CD14-positive monocyte (primary cell): ENCODE results near the gene GMEB2. TPM values are rescaled to one million over a fixed set of nuclear protein-coding genes. Genes with fewer than 3 reads are reported as not detected.

ENCODE experiments used
- DNase-seq, 3 donors: peaks; one replicate each; pipeline ENCODE4 v3.0.0-alpha.2; 2011 to 2022
- H2AFZ ChIP-seq: 2 replicates; pipeline ENCODE4 v1.6.0; 2012; ENCODE audit warnings: mild to moderate bottlenecking, low read depth, low read length, inconsistent platforms; ENCODE audit not compliant: insufficient read depth, poor library complexity, severe bottlenecking
- H3K27ac ChIP-seq, 2 donors: 1 replicate in 1 of 2; 2 replicates in 1 of 2; pipeline ENCODE4 v1.5.1; 2012 to 2013; ENCODE audit warnings: low read length in 2 of 2, control low read depth in 1 of 2, inconsistent platforms in 1 of 2, low read depth in 1 of 2, mild to moderate bottlenecking in 1 of 2
- H3K27me3 ChIP-seq, 2 donors: one replicate each; pipeline versions ENCODE4 v1.6.0 to v1.6.1; 2011 to 2013; ENCODE audit warnings: low read length in 2 of 2; ENCODE audit not compliant: control insufficient read depth in 2 of 2, insufficient read depth in 2 of 2
- H3K36me3 ChIP-seq, 2 donors: replicated peaks in 1 of 2; 1 replicate in 1 of 2; 2 replicates in 1 of 2; pipeline versions ENCODE4 v1.5.1 to v1.6.1; 2012 to 2013; ENCODE audit warnings: low read length in 2 of 2, control low read depth in 1 of 2, inconsistent platforms in 1 of 2, mild to moderate bottlenecking in 1 of 2; ENCODE audit not compliant: insufficient read depth in 2 of 2, control insufficient read depth in 1 of 2
- H3K4me1 ChIP-seq, 2 donors: 1 replicate in 1 of 2; 2 replicates in 1 of 2; pipeline versions ENCODE4 v1.5.1 to v1.6.1; 2012 to 2013; ENCODE audit warnings: low read length in 2 of 2, control low read depth in 1 of 2, inconsistent platforms in 1 of 2, mild to moderate bottlenecking in 1 of 2, moderate library complexity in 1 of 2; ENCODE audit not compliant: insufficient read depth in 2 of 2, control insufficient read depth in 1 of 2
- H3K4me2 ChIP-seq: replicated peaks from 2 replicates; pipeline ENCODE3; 2012; ENCODE audit warnings: low read length, moderate library complexity, mild to moderate bottlenecking; ENCODE audit not compliant: poor library complexity, severe bottlenecking; ENCODE audit errors: extremely low read depth
- H3K4me3 ChIP-seq, 3 experiments: fragments of 200-600 bp in 1 of 3; sonication (generic) in 1 of 3; replicated peaks in 1 of 3; 1 replicate in 2 of 3; 2 replicates in 1 of 3; pipeline ENCODE4 v1.5.1; 2011 to 2013; ENCODE audit warnings: low read length in 3 of 3, mild to moderate bottlenecking in 3 of 3, control low read depth in 2 of 3, low read depth in 2 of 3, inconsistent platforms in 1 of 3, moderate library complexity in 1 of 3
- H3K79me2 ChIP-seq: 2 replicates; pipeline ENCODE4 v1.6.0; 2012; ENCODE audit warnings: mild to moderate bottlenecking, control low read depth, inconsistent platforms, low read length, moderate library complexity; ENCODE audit not compliant: insufficient read depth
- H3K9ac ChIP-seq: 2 replicates; pipeline ENCODE4 v1.6.0; 2017; ENCODE audit warnings: low read length, mild to moderate bottlenecking; ENCODE audit not compliant: insufficient read depth, poor library complexity, severe bottlenecking
- H3K9me3 ChIP-seq, 2 donors: replicated peaks in 1 of 2; 1 replicate in 1 of 2; 2 replicates in 1 of 2; pipeline versions ENCODE4 v1.5.1 to v1.6.1; 2012 to 2013; ENCODE audit warnings: low read length in 2 of 2, control low read depth in 1 of 2; ENCODE audit not compliant: control insufficient read depth in 1 of 2, insufficient read depth in 1 of 2
- H4K20me1 ChIP-seq: 2 replicates; pipeline ENCODE4 v1.6.0; 2012; ENCODE audit warnings: mild to moderate bottlenecking, low read length, control low read depth, moderate library complexity; ENCODE audit not compliant: insufficient read depth
- H3K27ac Mint-ChIP-seq, 7 donors: one replicate each; pipeline ENCODE4 v1.8.0; 2020; ENCODE audit warnings: mild to moderate bottlenecking in 7 of 7, mixed read lengths in 7 of 7, moderate library complexity in 6 of 7, inconsistent platforms in 2 of 7
- H3K27me3 Mint-ChIP-seq, 3 donors: one replicate each; pipeline ENCODE4 v1.8.0; 2021 to 2022; ENCODE audit warnings: low read depth in 3 of 3, mild to moderate bottlenecking in 3 of 3, mixed read lengths in 3 of 3, moderate library complexity in 3 of 3, inconsistent platforms in 1 of 3
- H3K36me3 Mint-ChIP-seq, 2 donors: one replicate each; pipeline ENCODE4 v1.8.0; 2020; ENCODE audit warnings: mixed read lengths in 2 of 2, inconsistent platforms in 1 of 2, mild to moderate bottlenecking in 1 of 2
- H3K4me1 Mint-ChIP-seq: one replicate; pipeline ENCODE4 v1.8.0; 2020; ENCODE audit warnings: mild to moderate bottlenecking, mixed read lengths
- H3K4me3 Mint-ChIP-seq, 2 donors: one replicate each; pipeline ENCODE4 v1.8.0; 2020; ENCODE audit warnings: mild to moderate bottlenecking in 2 of 2, mixed read lengths in 2 of 2, moderate library complexity in 1 of 2
- H3K9me3 Mint-ChIP-seq, 7 donors: one replicate each; pipeline ENCODE4 v1.8.0; 2020 to 2022; ENCODE audit warnings: mixed read lengths in 7 of 7, mild to moderate bottlenecking in 6 of 7, moderate library complexity in 6 of 7, inconsistent platforms in 2 of 7
- WGBS: methylation state at CpG from one replicate; pipeline ENCODE4 v1.1.5; 2013; ENCODE audit warnings: missing lambda C conversion rate; ENCODE audit not compliant: insufficient coverage; 5-methylcytosine and 5-hydroxymethylcytosine counted together
- intact Hi-C, 2 donors: fragments of 100-400 bp; cut with micrococcal nuclease; formaldehyde crosslinking; loops; one replicate each; pipeline versions ENCODE4 v1.15.0 to v1.15.1; 2023
- polyA plus RNA-seq, 3 donors: library from polyadenylated mRNA; depleted of rRNA in 1 of 3; unstranded in 2 of 3; stranded (reverse) in 1 of 3; fragments of 300-500 nt in 2 of 3; fragments of >200 nt in 1 of 3; fragmentation: Illumina TruSeq in 2 of 3; gene quantifications; 1 replicate in 2 of 3; 2 replicates in 1 of 3; pipeline ENCODE4 v1.2.3, GENCODE V29; 2012 to 2021
- TF ChIP-seq, protein P1 (sequence below): fragments of 200-600 bp; IDR thresholded peaks from one replicate; pipeline ENCODE4 v1.8.0; 2022; ENCODE audit warnings: antibody characterized with exemption, mild to moderate bottlenecking

The GMEB2 gene
- polyA plus RNA-seq, 3 donors: 2.7 to 11.7 (median 3.8) TPM

DNA sequence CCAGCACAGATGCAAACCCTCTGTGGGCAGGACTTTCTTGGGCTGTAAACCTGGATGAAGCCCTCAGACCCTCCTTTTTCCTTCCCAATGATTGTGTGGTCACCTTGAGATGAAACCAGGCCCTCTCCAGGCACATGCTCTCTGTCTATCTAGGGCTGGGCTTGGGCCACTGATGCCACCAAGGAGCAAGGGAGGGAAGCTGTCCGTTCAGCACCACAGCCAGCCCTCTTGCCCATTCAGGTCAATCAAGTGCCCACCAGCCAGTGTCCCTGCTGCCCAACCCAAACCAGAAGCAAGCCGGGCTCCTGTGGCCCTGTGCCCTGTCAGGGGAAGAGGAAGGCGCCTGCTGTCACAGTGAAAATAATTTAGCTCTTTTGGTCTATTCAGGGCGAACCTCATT, 18.3 kb upstream of the GMEB2 start:
- no peak overlapping the region for H3K27ac ChIP-seq
- H3K27me3 ChIP-seq: no peaks in the 10 kb centered on the region
- no peak overlapping the region for H3K4me3 Mint-ChIP-seq
- no peaks in the 10 kb centered on the region for H3K36me3 Mint-ChIP-seq
- no peaks in the 10 kb centered on the region for H3K9me3 Mint-ChIP-seq
- no peak overlapping the region for H3K4me2 ChIP-seq
- H2AFZ ChIP-seq: no peak overlapping the region
- H3K4me1 Mint-ChIP-seq: peaks cover 4% of the 10 kb centered on the region
- H3K27me3 Mint-ChIP-seq: peaks cover 8 to 20% (median 13%) of the 10 kb centered on the region in 3 donors
- H3K27ac Mint-ChIP-seq: no peak overlapping the region
- intact Hi-C loops: no loop called here
- H3K4me1 ChIP-seq: peaks cover 11 to 15% of the 10 kb centered on the region in 2 donors
- DNase-seq: no peak
- 96% methylated on average over 2 of the region's 4 CpGs for WGBS
- no peaks in the 10 kb centered on the region for H3K9me3 ChIP-seq
- H3K36me3 ChIP-seq: no peaks in the 10 kb centered on the region
- H4K20me1 ChIP-seq: no peaks in the 10 kb centered on the region
- peaks cover 3% of the 10 kb centered on the region for H3K79me2 ChIP-seq
- TF ChIP-seq, protein P1, sequence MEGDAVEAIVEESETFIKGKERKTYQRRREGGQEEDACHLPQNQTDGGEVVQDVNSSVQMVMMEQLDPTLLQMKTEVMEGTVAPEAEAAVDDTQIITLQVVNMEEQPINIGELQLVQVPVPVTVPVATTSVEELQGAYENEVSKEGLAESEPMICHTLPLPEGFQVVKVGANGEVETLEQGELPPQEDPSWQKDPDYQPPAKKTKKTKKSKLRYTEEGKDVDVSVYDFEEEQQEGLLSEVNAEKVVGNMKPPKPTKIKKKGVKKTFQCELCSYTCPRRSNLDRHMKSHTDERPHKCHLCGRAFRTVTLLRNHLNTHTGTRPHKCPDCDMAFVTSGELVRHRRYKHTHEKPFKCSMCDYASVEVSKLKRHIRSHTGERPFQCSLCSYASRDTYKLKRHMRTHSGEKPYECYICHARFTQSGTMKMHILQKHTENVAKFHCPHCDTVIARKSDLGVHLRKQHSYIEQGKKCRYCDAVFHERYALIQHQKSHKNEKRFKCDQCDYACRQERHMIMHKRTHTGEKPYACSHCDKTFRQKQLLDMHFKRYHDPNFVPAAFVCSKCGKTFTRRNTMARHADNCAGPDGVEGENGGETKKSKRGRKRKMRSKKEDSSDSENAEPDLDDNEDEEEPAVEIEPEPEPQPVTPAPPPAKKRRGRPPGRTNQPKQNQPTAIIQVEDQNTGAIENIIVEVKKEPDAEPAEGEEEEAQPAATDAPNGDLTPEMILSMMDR: no peak
- H3K9ac ChIP-seq: no peak overlapping the region
- H3K4me3 ChIP-seq: no peak overlapping the region

DNA sequence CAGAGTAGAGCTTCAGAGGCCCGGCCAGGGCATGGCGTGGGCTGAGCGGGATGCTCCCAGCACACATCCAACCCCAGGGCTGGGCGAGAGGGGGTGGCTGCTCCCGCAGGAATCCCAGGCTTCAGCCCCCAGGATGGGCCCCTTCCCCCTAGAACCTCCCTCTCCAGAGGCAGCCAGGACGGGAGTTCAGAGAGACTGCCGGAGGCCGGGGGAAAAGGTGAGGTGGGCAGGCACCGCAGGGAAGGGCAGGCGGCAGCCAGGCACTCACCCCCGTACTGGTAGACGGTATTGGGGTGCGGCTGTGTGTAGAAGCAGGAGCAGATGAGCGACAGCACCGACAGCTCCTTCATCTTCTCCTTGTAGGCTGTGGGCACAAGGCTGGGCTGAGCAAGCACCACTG, 17.0 kb upstream of the GMEB2 start:
- Histone ChIP-seq H3K9me3 (no peaks in the 10 kb centered on the region), H3K36me3 (no peaks in the 10 kb centered on the region), H2AFZ (no peak overlapping the region), H3K79me2 (peaks cover 13% of the 10 kb centered on the region), H4K20me1 (no peaks in the 10 kb centered on the region), H3K4me1 (peaks cover 24 to 27% of the 10 kb centered on the region in 2 donors), H3K4me2 (no peak overlapping the region), H3K27me3 (no peaks in the 10 kb centered on the region), H3K9ac (no peak overlapping the region), H3K27ac (no peak overlapping the region), H3K4me3 (no peak overlapping the region)
- TF ChIP-seq, protein P1: no peak
- no peak for DNase-seq
- peaks cover 0 to 2% of the 10 kb centered on the region in 2 donors for H3K36me3 Mint-ChIP-seq
- peaks cover 16% of the 10 kb centered on the region for H3K4me1 Mint-ChIP-seq
- peak overlapping the region in 1 of 7 donors; percentile 23 for H3K27ac Mint-ChIP-seq
- WGBS: 98% methylated on average over 13 of the region's 15 CpGs
- H3K27me3 Mint-ChIP-seq: peaks cover 6 to 18% (median 8%) of the 10 kb centered on the region in 3 donors
- H3K9me3 Mint-ChIP-seq: no peaks in the 10 kb centered on the region
- H3K4me3 Mint-ChIP-seq: no peak overlapping the region
- intact Hi-C loops: loop anchor here (5.0 kb wide), 4 partner anchors 77 to 298 kb away; partner anchors contain the start of genes LIME1 (in 1 of the 2), PTK6 (in 1 of the 2) and SLC2A4RG (in 1 of the 2)
